ES-I3 (cell line): Measurements from ENCODE around the gene NDUFB7.
A peak's percentile ranks its signal among the peaks of the same experiment; 100 is the strongest.
"Not testable (repeated sequence)": the region's sequence is repeated elsewhere in the genome, so short reads cannot be mapped to it uniquely, and the experiment has no call there.

Experiments
- H3K36me3 ChIP-seq: 2 replicates; pipeline ENCODE4 v1.6.1; 2013; ENCODE audit warnings: mild to moderate bottlenecking, low read length, control low read depth, moderate library complexity; ENCODE audit not compliant: insufficient read depth
- H3K4me1 ChIP-seq: 2 replicates; pipeline ENCODE4 v1.6.1; 2013; ENCODE audit warnings: mild to moderate bottlenecking, control low read depth, low read length; ENCODE audit not compliant: insufficient read depth
- H3K9ac ChIP-seq: 2 replicates; pipeline ENCODE4 v1.6.1; 2013; ENCODE audit warnings: low read depth, mild to moderate bottlenecking, low read length, moderate library complexity
- H3K9me3 ChIP-seq: 2 replicates; pipeline ENCODE4 v1.6.1; 2013; ENCODE audit warnings: mild to moderate bottlenecking, low read length, moderate library complexity; ENCODE audit not compliant: control insufficient read depth, insufficient read depth

NDUFB7 gene

DNA sequence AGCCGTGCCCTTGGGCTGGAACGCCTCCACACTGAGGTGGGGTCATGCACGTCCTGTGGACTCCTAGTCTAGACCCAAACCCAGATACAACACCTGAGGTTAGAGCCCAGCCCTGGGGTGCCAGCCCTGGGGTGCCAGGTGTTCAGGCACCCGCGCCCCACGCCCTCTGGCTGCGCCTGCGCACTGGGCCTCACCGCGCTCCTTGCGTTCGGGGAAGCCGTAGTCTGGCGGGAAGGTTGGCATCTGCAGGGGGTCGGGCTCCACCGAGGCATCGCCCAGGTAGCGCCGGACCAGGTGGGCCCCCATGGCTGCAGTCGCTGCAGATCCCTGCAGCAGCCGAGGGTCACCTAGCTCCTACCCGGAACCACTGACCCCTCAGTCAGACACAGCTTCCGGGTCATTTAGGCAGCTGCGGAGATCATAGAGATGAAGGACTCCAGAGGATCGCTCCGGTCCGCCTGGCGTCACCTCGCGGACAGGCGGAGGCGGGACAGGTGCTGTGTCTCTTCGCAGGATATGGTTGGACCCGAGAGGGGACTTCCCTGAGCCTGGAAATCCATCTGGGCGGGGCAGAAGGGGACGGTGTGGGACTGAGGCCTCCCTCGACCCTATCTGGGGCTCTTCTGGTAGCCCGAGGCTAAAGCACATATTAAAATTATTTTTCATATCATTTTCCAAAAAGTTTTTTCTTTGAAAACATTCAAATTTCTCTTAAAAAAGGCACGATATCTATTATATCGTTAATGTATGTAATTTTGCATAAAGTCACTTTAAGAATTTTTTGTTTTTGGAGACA is at the start of gene NDUFB7:
Gene NDUFB7, minus strand, starts transcription at position 372 of the 796 bp plus-strand sequence. Its CDS starts 66 bp downstream, at position 306.
- peak within 1 kb of the TSS; percentile 78 for H3K9ac ChIP-seq
- no peaks in the 10 kb centered on the region for H3K9me3 ChIP-seq
- H3K4me1 ChIP-seq, result no peaks in the 10 kb centered on the region
- H3K36me3 ChIP-seq, result no peaks in the 10 kb centered on the region

DNA sequence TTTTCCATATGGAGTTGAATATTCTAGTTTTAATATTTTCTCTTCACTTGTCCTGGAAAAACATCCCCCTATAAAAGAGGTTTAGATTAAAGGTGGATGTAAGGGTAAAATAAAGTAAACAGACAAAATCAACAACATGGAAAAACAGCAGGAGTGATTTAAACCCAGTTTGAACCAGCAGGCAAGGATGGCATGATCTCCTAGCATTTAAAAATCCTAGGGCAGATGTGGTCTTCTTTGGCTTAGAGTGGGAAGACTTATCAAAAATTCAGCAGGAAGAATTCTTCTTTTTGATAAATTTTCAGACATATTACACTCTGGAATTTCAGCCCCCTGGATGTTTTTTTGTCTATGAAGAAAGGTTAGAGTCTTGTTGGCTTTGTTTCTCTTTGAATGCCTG is 47.5 kb upstream of the NDUFB7 start:
- Histone ChIP-seq H3K9ac (no peak overlapping the region), H3K4me1 (no peaks in the 10 kb centered on the region), H3K9me3 (peaks cover 7% of the 10 kb centered on the region; the same call in 1 of the 2 replicates), H3K36me3 (no peaks in the 10 kb centered on the region)

GRCh38 chr19:14616407-14616806 is 44.5 kb upstream of the NDUFB7 start:
- no peak overlapping the region for H3K9ac ChIP-seq
- no peaks in the 10 kb centered on the region for H3K4me1 ChIP-seq
- no peaks in the 10 kb centered on the region for H3K36me3 ChIP-seq
- H3K9me3 ChIP-seq, result peaks cover 7% of the 10 kb centered on the region; the same call in 1 of the 2 replicates

GRCh38 chr19:14615623-14616022 is 43.8 kb upstream of the NDUFB7 start:
- Histone ChIP-seq H3K9ac (no peak overlapping the region), H3K4me1 (no peaks in the 10 kb centered on the region), H3K36me3 (no peaks in the 10 kb centered on the region), H3K9me3 (peaks cover 7% of the 10 kb centered on the region; the same call in 1 of the 2 replicates)

DNA sequence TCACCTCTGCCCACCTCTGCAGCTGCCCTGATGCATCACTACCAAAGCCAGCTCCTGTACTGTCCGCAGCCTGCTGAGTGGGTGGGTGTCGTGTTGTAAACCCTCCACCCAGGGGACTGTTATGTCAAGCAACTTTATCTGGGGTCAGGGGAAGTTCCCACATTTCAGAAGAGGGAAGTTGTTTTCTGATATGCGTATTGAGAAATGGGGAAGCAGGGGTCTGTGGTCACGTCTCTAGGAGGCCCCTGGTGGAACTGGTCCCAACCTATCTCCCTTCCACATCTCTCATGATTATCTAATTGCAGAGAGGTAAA is 42.2 kb upstream of the NDUFB7 start:
- Histone ChIP-seq H3K4me1 (no peaks in the 10 kb centered on the region), H3K36me3 (no peaks in the 10 kb centered on the region), H3K9ac (no peak overlapping the region), H3K9me3 (no peaks in the 10 kb centered on the region)

DNA sequence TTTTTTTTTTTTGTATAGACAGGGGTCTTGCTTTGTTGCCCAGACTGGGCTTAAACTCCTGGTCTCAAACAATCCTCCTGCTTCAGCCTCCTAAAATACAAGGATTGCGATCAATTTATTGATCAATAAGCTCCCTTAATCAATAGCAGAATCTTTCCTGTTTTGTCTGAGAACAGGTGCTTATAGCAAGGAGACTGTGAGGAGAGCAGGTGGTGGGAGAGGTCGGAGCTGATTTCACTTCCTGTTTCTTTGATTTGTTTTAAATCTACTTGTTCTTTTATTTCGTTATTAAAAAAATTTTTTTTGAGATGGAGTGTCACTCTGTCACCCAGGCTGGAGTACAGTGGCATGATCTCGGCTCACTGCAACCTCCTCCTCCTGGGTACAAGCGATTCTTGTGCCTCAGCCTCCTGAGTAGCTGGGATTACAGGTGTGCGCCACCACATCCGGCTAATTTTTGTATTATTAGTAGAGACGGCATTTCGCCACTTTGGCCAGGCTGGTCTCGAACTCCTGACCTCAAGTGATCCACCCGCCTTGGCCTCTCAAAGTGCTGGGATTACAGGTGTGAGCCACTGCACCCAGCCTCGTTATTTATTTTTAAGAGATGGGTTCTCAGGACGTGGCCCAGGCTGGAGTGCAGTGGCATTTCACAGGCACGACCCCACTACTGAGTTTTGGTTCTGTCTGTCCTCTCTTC is 41.7 kb upstream of the NDUFB7 start:
- not testable (repeated sequence) for H3K4me1 ChIP-seq, H3K36me3 ChIP-seq, H3K9me3 ChIP-seq, H3K9ac ChIP-seq

DNA sequence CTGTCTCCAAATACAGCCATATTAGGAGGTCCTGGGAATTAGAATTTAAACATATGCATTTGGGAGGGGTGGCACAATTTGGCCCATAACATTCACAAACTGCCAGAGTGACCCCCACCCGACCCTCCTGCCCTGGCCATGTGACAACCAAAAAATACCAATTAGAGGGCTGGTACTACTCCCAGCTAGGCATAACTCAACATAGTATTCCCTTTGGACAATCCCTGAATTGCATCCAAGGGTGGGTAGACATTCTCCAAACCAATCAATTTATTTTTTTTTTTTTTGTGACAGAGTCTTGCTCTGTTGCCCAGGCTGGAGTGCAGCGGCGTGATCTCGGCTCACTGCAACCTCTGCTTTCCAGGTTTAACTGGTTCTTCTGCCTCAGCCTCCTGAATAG is 40.8 kb upstream of the NDUFB7 start:
- no peaks in the 10 kb centered on the region for H3K9me3 ChIP-seq
- no peaks in the 10 kb centered on the region for H3K4me1 ChIP-seq
- no peak overlapping the region for H3K9ac ChIP-seq
- H3K36me3 ChIP-seq, result no peaks in the 10 kb centered on the region

DNA sequence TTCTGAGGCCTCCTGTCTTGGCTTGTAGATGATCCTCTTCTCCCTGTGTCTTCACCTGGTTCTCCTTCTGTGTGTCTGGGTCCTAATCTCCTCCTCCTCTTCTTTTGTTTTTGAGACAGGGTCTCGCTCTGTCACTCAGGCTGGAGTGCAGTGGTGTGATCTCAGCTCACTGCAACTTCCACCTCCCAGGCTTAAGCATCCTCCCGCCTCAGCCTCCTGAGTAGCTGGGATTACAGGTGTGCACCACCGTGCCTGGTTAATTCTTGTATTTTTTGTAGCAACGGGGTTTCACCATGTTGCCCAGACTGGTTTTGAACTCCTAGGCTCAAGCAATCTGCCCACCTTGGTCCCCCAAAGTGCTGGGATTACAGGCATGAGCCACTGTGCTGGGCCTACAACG is 40.4 kb upstream of the NDUFB7 start:
- not testable (repeated sequence) for H3K9ac ChIP-seq, H3K9me3 ChIP-seq, H3K36me3 ChIP-seq, H3K4me1 ChIP-seq

DNA sequence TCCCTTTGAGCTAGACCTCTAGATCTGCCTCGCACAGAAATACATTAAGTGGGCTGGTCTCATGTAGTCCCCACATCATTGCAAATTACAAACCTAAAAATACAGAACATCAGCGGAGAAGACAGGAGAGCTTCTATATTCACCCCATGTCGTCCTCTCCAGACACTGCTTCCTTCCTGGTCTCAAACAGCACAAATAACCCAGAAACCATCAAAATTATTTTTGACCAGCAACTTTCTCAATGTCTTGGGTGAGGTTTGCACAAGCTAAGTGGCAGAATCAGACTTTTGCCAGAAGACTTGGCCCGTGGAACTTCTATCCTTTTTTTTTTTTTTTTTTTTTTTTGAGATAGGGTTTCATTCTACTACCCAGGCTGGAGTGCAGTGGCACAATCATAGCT is 39.2 kb upstream of the NDUFB7 start:
- Histone ChIP-seq H3K36me3 (no peaks in the 10 kb centered on the region), H3K4me1 (no peaks in the 10 kb centered on the region), H3K9ac (no peak overlapping the region), H3K9me3 (no peaks in the 10 kb centered on the region)

GRCh38 chr19:14606627-14607026 is 34.8 kb upstream of the NDUFB7 start:
- Histone ChIP-seq H3K9me3 (no peaks in the 10 kb centered on the region), H3K4me1 (no peaks in the 10 kb centered on the region), H3K9ac (no peak overlapping the region), H3K36me3 (no peaks in the 10 kb centered on the region)

- Histone ChIP-seq H3K36me3 (no peaks in the 10 kb centered on the region), H3K4me1 (no peaks in the 10 kb centered on the region), H3K9ac (no peak overlapping the region), H3K9me3 (no peaks in the 10 kb centered on the region)
Observed at GRCh38 chr19:14603990-14604387, 32.1 kb upstream of the NDUFB7 start.

GRCh38 chr19:14599548-14600147 is 27.8 kb upstream of the NDUFB7 start:
- no peaks in the 10 kb centered on the region; the same call in 1 of the 2 replicates for H3K9me3 ChIP-seq
- H3K9ac ChIP-seq, result no peak overlapping the region
- H3K36me3 ChIP-seq, result no peaks in the 10 kb centered on the region
- no peaks in the 10 kb centered on the region for H3K4me1 ChIP-seq

DNA sequence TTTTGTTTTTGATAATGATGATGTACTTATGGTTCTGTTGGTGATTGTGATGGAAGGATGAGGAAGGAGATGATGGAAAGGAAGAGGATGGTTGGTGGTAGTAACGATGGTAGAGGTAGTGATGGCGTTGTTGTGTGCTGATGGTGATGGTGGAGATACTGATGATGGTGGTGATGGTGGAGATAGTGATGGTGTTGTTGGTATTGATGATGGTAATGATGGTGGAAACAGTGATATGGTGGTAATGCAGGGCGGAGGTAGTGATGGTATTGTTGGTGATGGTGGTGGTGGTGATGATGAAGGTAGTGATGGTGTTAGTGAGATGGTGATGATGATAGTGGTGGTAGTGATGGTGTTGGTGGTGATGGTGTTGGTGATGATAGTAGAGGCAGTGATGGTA is 23.7 kb upstream of the NDUFB7 start:
- H3K9me3 ChIP-seq, result no peaks in the 10 kb centered on the region; the same call in 1 of the 2 replicates
- H3K9ac ChIP-seq, result no peak overlapping the region
- no peaks in the 10 kb centered on the region for H3K4me1 ChIP-seq
- no peaks in the 10 kb centered on the region for H3K36me3 ChIP-seq

DNA sequence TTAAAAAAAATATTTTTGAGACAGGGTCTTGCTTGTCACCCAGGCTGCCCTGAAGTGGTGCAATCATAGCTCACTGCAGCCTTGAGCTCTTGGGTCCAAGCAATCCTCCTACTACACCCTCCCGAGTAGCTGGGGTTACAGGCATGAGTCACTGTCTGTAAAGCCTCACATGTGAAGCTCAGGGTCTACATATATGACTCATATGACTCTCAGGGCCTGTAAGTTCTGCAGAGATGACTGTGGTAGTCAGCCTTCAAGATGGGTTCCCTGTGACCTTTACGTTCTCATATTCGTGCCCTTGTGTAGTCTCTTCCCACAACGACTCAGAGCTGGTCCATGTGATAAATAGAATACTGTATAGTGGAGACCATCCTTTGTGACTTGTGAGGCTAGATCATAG is 17.6 kb upstream of the NDUFB7 start:
- not testable (repeated sequence) for H3K4me1 ChIP-seq, H3K9me3 ChIP-seq, H3K36me3 ChIP-seq, H3K9ac ChIP-seq

- H3K9ac ChIP-seq, H3K4me1 ChIP-seq, H3K36me3 ChIP-seq, H3K9me3 ChIP-seq: not testable (repeated sequence)
Observed at GRCh38 chr19:14585187-14585586, 13.3 kb upstream of the NDUFB7 start.
